MM.1S (cell line): ENCODE measurements around the gene TRIOBP.

Experiments used
- DNase-seq: peaks from one replicate; pipeline ENCODE4 v3.0.0-alpha.2; 2015
- H2AFZ ChIP-seq: fragments of 300-600 bp; sonication (generic); 2 replicates; pipeline ENCODE4 v1.6.0; 2016; ENCODE audit warnings: antibody characterized with exemption, low read length
- H3F3A ChIP-seq: fragments of 300-600 bp; sonication (generic); 2 replicates; pipeline ENCODE4 v1.6.1; 2016; ENCODE audit warnings: mild to moderate bottlenecking, antibody characterized with exemption, low read length, moderate library complexity, mixed read lengths; ENCODE audit not compliant: insufficient read depth
- H3K27ac ChIP-seq: fragments of 300-600 bp; sonication (generic); 2 replicates; pipeline ENCODE4 v1.5.1; 2016; ENCODE audit warnings: mild to moderate bottlenecking, low read length
- H3K27me3 ChIP-seq: fragments of 300-600 bp; sonication (generic); replicated peaks from 2 replicates; pipeline ENCODE4 v1.6.0; 2016; ENCODE audit warnings: low read length; ENCODE audit not compliant: insufficient read depth
- H3K36me3 ChIP-seq: fragments of 300-600 bp; sonication (generic); replicated peaks from 2 replicates; pipeline ENCODE4 v1.6.1; 2016; ENCODE audit warnings: mild to moderate bottlenecking, low read length, mixed read lengths; ENCODE audit not compliant: insufficient read depth
- H3K4me1 ChIP-seq: fragments of 300-600 bp; sonication (generic); 2 replicates; pipeline ENCODE4 v1.6.1; 2016; ENCODE audit warnings: low read length, mixed read lengths
- H3K4me2 ChIP-seq: fragments of 300-600 bp; sonication (generic); 2 replicates; pipeline ENCODE4 v1.6.0; 2016; ENCODE audit warnings: low read depth, low read length
- H3K4me3 ChIP-seq: fragments of 300-600 bp; sonication (generic); 2 replicates; pipeline ENCODE4 v1.5.1; 2016; ENCODE audit warnings: low read length, mixed read lengths
- H3K79me2 ChIP-seq: fragments of 300-600 bp; sonication (generic); 2 replicates; pipeline ENCODE4 v1.6.1; 2016; ENCODE audit warnings: mixed run types, low read length, mixed read lengths
- H3K9ac ChIP-seq: fragments of 300-600 bp; sonication (generic); 2 replicates; pipeline ENCODE4 v1.6.1; 2016; ENCODE audit warnings: low read length, mixed read lengths
- H3K9me2 ChIP-seq: fragments of 300-600 bp; sonication (generic); replicated peaks from 2 replicates; pipeline ENCODE4 v1.6.1; 2016; ENCODE audit warnings: mild to moderate bottlenecking, low read length, mixed read lengths; ENCODE audit not compliant: insufficient read depth
- H3K9me3 ChIP-seq: fragments of 300-600 bp; sonication (generic); replicated peaks from 2 replicates; pipeline ENCODE4 v1.6.1; 2016; ENCODE audit warnings: mild to moderate bottlenecking, low read length, mixed read lengths; ENCODE audit not compliant: insufficient read depth
- H4K20me1 ChIP-seq: fragments of 300-600 bp; sonication (generic); 2 replicates; pipeline ENCODE4 v1.6.1; 2016; ENCODE audit warnings: mild to moderate bottlenecking, low read length, moderate library complexity, mixed read lengths; ENCODE audit not compliant: insufficient read depth
- EZH2 ChIP-seq: fragments of 300-600 bp; sonication (generic); optimal IDR thresholded peaks from 2 replicates; pipeline ENCODE3; 2017; ENCODE audit warnings: low read depth, mild to moderate bottlenecking, antibody characterized with exemption, low read length, mixed read lengths
- EZH2phosphoT487 ChIP-seq: fragments of 300-600 bp; sonication (generic); IDR thresholded peaks from 2 replicates; pipeline ENCODE4 v1.6.1; 2018; ENCODE audit warnings: antibody characterized with exemption, low read length
- TF ChIP-seq, protein P1 (sequence below): fragments of 300-600 bp; sonication (generic); IDR thresholded peaks from 2 replicates; pipeline ENCODE4 v1.5.1; 2016; ENCODE audit warnings: antibody characterized with exemption, low read length, mixed read lengths

TRIOBP gene

DNA sequence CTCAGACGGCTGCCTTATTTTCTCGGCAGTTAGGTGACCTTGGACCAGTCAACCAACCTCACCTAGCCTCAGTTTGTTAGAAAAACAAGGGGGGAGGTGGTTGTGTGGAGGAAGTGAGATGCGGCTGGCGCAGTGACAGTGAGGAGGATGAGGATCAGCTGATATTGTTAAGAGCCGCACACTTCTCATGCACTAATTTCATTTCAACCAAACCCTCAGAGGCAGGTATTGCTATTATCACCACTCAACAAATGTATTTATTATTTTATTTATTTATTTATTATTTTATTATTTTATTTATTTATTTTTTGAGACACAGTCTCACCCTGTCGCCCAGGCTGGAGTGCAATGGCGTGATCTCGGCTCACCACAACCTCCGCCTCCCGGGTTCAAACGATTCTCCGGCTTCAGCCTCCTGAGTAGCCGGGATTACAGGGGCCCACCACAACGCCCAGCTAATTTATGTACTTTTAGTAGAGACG, 19.3 kb upstream of the TRIOBP start:
- peak overlapping the region; percentile 90 for H3K4me2 ChIP-seq
- H3K27me3 ChIP-seq, result no peaks in the 10 kb centered on the region
- no peaks in the 10 kb centered on the region for H3K36me3 ChIP-seq
- H3K27ac ChIP-seq, result peak overlapping the region; percentile 82; the same call in 1 of the 2 replicates
- H3F3A ChIP-seq, result peaks cover 34% of the 10 kb centered on the region
- H3K9ac ChIP-seq, result no peak overlapping the region
- H2AFZ ChIP-seq, result peak overlapping the region; percentile 96
- H3K4me1 ChIP-seq, result peaks cover 21% of the 10 kb centered on the region
- H3K9me2 ChIP-seq, result no peaks in the 10 kb centered on the region
- TF ChIP-seq EZH2phosphoT487, result no peak
- no peak for TF ChIP-seq EZH2
- TF ChIP-seq, protein P1, sequence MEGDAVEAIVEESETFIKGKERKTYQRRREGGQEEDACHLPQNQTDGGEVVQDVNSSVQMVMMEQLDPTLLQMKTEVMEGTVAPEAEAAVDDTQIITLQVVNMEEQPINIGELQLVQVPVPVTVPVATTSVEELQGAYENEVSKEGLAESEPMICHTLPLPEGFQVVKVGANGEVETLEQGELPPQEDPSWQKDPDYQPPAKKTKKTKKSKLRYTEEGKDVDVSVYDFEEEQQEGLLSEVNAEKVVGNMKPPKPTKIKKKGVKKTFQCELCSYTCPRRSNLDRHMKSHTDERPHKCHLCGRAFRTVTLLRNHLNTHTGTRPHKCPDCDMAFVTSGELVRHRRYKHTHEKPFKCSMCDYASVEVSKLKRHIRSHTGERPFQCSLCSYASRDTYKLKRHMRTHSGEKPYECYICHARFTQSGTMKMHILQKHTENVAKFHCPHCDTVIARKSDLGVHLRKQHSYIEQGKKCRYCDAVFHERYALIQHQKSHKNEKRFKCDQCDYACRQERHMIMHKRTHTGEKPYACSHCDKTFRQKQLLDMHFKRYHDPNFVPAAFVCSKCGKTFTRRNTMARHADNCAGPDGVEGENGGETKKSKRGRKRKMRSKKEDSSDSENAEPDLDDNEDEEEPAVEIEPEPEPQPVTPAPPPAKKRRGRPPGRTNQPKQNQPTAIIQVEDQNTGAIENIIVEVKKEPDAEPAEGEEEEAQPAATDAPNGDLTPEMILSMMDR, result no peak
- no peaks in the 10 kb centered on the region for H4K20me1 ChIP-seq
- H3K4me3 ChIP-seq, result peak overlapping the region; percentile 65
- no peak for DNase-seq
- no peaks in the 10 kb centered on the region for H3K9me3 ChIP-seq
- peaks cover 21% of the 10 kb centered on the region for H3K79me2 ChIP-seq

GRCh38 chr22:37678372-37678771, 18.5 kb upstream of the TRIOBP start:
- Histone ChIP-seq H3K36me3 (no peaks in the 10 kb centered on the region), H3K27ac (no peak overlapping the region), H3K4me1 (peaks cover 18% of the 10 kb centered on the region), H3K4me2 (no peak overlapping the region), H3K27me3 (no peaks in the 10 kb centered on the region), H3K4me3 (no peak overlapping the region), H3K9me3 (no peaks in the 10 kb centered on the region), H3K9me2 (no peaks in the 10 kb centered on the region), H3K9ac (no peak overlapping the region), H3F3A (peaks cover 32% of the 10 kb centered on the region), H2AFZ (no peak overlapping the region), H4K20me1 (no peaks in the 10 kb centered on the region), H3K79me2 (peaks cover 21% of the 10 kb centered on the region)
- TF ChIP-seq EZH2 (no peak), EZH2phosphoT487 (no peak)
- TF ChIP-seq, protein P1, result no peak
- DNase-seq, result no peak

DNA sequence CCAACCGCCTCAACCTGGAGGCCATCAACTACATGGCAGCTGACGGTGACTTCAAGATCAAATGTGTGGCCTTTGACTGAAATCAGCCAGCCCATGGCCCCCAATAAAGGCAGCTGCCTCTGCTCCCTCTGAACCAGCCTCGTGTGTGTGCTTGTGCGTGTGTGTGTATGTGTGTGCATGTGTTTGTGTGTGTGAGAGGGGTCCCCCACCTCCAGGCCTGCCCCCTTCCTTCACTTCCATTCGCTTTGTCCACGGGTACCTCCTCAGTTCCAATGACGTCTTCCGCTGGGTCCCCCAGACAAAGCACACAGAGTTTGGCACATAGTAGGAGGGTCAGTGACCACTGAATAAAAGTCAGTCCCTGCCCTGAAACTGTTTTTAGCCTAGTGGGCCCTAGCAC, 17.2 kb upstream of the TRIOBP start:
- no peak overlapping the region for H3K9ac ChIP-seq
- H2AFZ ChIP-seq, result no peak overlapping the region
- H3K79me2 ChIP-seq, result peaks cover 21% of the 10 kb centered on the region
- DNase-seq, result no peak
- H3K4me1 ChIP-seq, result peaks cover 22% of the 10 kb centered on the region
- H3K27me3 ChIP-seq, result no peaks in the 10 kb centered on the region
- H3K27ac ChIP-seq, result no peak overlapping the region
- no peaks in the 10 kb centered on the region for H4K20me1 ChIP-seq
- H3K4me3 ChIP-seq, result no peak overlapping the region
- H3K9me3 ChIP-seq, result no peaks in the 10 kb centered on the region
- H3F3A ChIP-seq, result peaks cover 32% of the 10 kb centered on the region
- TF ChIP-seq, protein P1, result no peak
- TF ChIP-seq EZH2 (no peak), EZH2phosphoT487 (no peak)
- H3K4me2 ChIP-seq, result no peak overlapping the region
- no peaks in the 10 kb centered on the region for H3K9me2 ChIP-seq
- no peaks in the 10 kb centered on the region for H3K36me3 ChIP-seq
